ENCODE measurements around the gene SDSL.

DNA sequence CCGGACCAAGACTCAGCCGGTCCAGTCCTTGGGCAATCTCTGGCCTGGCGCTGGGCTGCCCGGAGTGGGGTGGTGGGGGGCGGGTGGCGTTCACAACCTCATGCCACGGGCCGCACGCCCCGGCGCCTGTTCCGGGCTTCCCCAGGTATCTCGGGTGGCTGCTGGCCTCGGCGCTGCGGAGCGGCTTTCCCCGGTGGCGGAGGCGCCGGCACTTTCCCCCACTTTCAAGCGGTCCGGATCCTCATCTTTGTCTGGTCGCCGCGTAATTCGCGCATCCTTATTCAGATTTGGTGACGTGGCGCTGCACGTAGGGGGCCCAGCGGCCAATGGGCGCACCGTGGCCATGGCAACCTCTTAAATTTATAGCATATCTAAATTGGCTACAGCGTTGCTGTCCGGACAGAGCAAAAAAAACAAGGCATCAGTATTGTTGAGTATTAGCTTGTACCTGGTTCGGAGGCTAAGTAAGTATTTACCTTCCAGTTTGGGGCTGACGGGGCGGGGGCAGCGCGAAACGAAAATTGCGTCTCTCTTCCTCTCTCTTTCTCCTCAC is 49.5 kb downstream of the SDSL start, which contains the start of gene LHX5:
- TF ChIP-seq, protein P1, sequence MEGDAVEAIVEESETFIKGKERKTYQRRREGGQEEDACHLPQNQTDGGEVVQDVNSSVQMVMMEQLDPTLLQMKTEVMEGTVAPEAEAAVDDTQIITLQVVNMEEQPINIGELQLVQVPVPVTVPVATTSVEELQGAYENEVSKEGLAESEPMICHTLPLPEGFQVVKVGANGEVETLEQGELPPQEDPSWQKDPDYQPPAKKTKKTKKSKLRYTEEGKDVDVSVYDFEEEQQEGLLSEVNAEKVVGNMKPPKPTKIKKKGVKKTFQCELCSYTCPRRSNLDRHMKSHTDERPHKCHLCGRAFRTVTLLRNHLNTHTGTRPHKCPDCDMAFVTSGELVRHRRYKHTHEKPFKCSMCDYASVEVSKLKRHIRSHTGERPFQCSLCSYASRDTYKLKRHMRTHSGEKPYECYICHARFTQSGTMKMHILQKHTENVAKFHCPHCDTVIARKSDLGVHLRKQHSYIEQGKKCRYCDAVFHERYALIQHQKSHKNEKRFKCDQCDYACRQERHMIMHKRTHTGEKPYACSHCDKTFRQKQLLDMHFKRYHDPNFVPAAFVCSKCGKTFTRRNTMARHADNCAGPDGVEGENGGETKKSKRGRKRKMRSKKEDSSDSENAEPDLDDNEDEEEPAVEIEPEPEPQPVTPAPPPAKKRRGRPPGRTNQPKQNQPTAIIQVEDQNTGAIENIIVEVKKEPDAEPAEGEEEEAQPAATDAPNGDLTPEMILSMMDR (conservative IDR thresholded peaks at IDR 0.05), result no peak
- no peak for TF ChIP-seq ZFX (IDR thresholded peaks at IDR 0.05)
